Naive B cell (primary cell): Measurements from ENCODE around the gene TNFRSF19. TPM values are rescaled to one million over a fixed set of nuclear protein-coding genes. Genes with fewer than 3 reads are reported as not detected.
A peak's percentile ranks its signal among the peaks of the same experiment; 100 is the strongest.

Experiments
- ATAC-seq, 2 donors: fragments of 150-1000 bp; cut with Tn5 transposase; 2 replicates each; pipeline ENCODE4 v1.10.0; 2021; ENCODE audit warnings: low read depth in 2 of 2, mild to moderate bottlenecking in 2 of 2, moderate library complexity in 2 of 2
- DNase-seq: peaks from one replicate; pipeline ENCODE4 v3.0.0; 2022
- H3K27ac Mint-ChIP-seq, 6 donors: one replicate each; pipeline ENCODE4 v1.8.0; 2020 to 2022; ENCODE audit warnings: mild to moderate bottlenecking in 6 of 6, mixed read lengths in 6 of 6, moderate library complexity in 5 of 6, inconsistent platforms in 2 of 6
- H3K27me3 Mint-ChIP-seq, 3 donors: one replicate each; pipeline ENCODE4 v1.8.0; 2021 to 2022; ENCODE audit warnings: mixed read lengths in 3 of 3, mild to moderate bottlenecking in 1 of 3
- H3K36me3 Mint-ChIP-seq, 2 donors: one replicate each; pipeline ENCODE4 v1.8.0; 2020 to 2022; ENCODE audit warnings: mixed read lengths in 2 of 2, inconsistent platforms in 1 of 2, mild to moderate bottlenecking in 1 of 2
- H3K4me1 Mint-ChIP-seq, 3 donors: one replicate each; pipeline ENCODE4 v1.8.0; 2020 to 2022; ENCODE audit warnings: mixed read lengths in 3 of 3, inconsistent platforms in 1 of 3, mild to moderate bottlenecking in 1 of 3, moderate library complexity in 1 of 3
- H3K4me3 Mint-ChIP-seq, 8 donors: one replicate each; pipeline ENCODE4 v1.8.0; 2020 to 2022; ENCODE audit warnings: mild to moderate bottlenecking in 8 of 8, mixed read lengths in 8 of 8, moderate library complexity in 8 of 8, inconsistent platforms in 2 of 8
- H3K9me3 Mint-ChIP-seq, 7 donors: one replicate each; pipeline ENCODE4 v1.8.0; 2020 to 2022; ENCODE audit warnings: mixed read lengths in 7 of 7, mild to moderate bottlenecking in 5 of 7, inconsistent platforms in 2 of 7, moderate library complexity in 1 of 7
- polyA plus RNA-seq, 6 donors: library from polyadenylated mRNA; unstranded; fragments of 300-500 nt; fragmentation: Illumina TruSeq; gene quantifications; one replicate each; pipeline ENCODE4 v1.2.3, GENCODE V29; 2021; ENCODE audit warnings: low read depth in 6 of 6

Gene TNFRSF19
- polyA plus RNA-seq, 6 donors from 2014 or later, result 0.54 to 1.9 (median 1.3) TPM; not detected in 2

GRCh38 chr13:23644126-23644419 is 73.9 kb downstream of the TNFRSF19 start:
- peak overlapping the region in 1 of 6 donors; percentile 73 for H3K27ac Mint-ChIP-seq
- H3K9me3 Mint-ChIP-seq, result peaks cover 0 to 4% (median 0%) of the 10 kb centered on the region in 7 donors
- ATAC-seq, result no peak

GRCh38 chr13:23644527-23645138 is 74.4 kb downstream of the TNFRSF19 start:
- DNase-seq (no peak), ATAC-seq (no peak)
- Mint-ChIP-seq H3K4me1 (no peaks in the 10 kb centered on the region), H3K4me3 (no peak overlapping the region), H3K9me3 (peaks cover 0 to 4% (median 0%) of the 10 kb centered on the region in 7 donors), H3K36me3 (no peaks in the 10 kb centered on the region), H3K27me3 (peaks cover 6 to 31% (median 25%) of the 10 kb centered on the region in 3 donors), H3K27ac (peak overlapping the region in 1 of 6 donors; percentile 73)

More at GRCh38 chr13:23644126-23644419, 73.9 kb downstream of the TNFRSF19 start:
- Mint-ChIP-seq H3K4me3 (no peak overlapping the region), H3K36me3 (no peaks in the 10 kb centered on the region), H3K4me1 (no peaks in the 10 kb centered on the region), H3K27me3 (peaks cover 6 to 26% (median 20%) of the 10 kb centered on the region in 3 donors)
- DNase-seq, result no peak

- no peaks in the 10 kb centered on the region for H3K36me3 Mint-ChIP-seq
- H3K27me3 Mint-ChIP-seq, result peaks cover 10 to 42% (median 37%) of the 10 kb centered on the region in 3 donors
- no peak for DNase-seq
- peak overlapping the region in 3 of 6 donors; percentile 3 to 47 (median 43) for H3K27ac Mint-ChIP-seq
- ATAC-seq, result no peak
- H3K4me3 Mint-ChIP-seq, result no peak overlapping the region
- H3K4me1 Mint-ChIP-seq, result no peaks in the 10 kb centered on the region
- H3K9me3 Mint-ChIP-seq, result peaks cover 0 to 4% (median 2%) of the 10 kb centered on the region in 7 donors
These were observed 75.6 kb downstream of the TNFRSF19 start for GRCh38 chr13:23645851-23646250.

GRCh38 chr13:23651439-23651838 is 81.2 kb downstream of the TNFRSF19 start:
- Mint-ChIP-seq H3K27me3 (peaks cover 17 to 47% (median 40%) of the 10 kb centered on the region in 3 donors), H3K27ac (no peak overlapping the region), H3K4me1 (no peaks in the 10 kb centered on the region), H3K9me3 (peaks cover 0 to 4% (median 2%) of the 10 kb centered on the region in 7 donors), H3K36me3 (no peaks in the 10 kb centered on the region), H3K4me3 (no peak overlapping the region)
- ATAC-seq, result no peak
- DNase-seq, result no peak

GRCh38 chr13:23651887-23652286 is 81.7 kb downstream of the TNFRSF19 start:
- Mint-ChIP-seq H3K27ac (no peak overlapping the region), H3K4me3 (no peak overlapping the region), H3K9me3 (peaks cover 0 to 3% (median 2%) of the 10 kb centered on the region in 7 donors), H3K27me3 (peaks cover 17 to 47% (median 40%) of the 10 kb centered on the region in 3 donors), H3K36me3 (no peaks in the 10 kb centered on the region), H3K4me1 (peaks cover 0 to 4% (median 0%) of the 10 kb centered on the region in 3 donors)
- no peak for ATAC-seq
- DNase-seq, result no peak

- Mint-ChIP-seq H3K4me1 (peaks cover 0 to 10% (median 3%) of the 10 kb centered on the region in 3 donors), H3K9me3 (peaks cover 0 to 2% (median 0%) of the 10 kb centered on the region in 7 donors), H3K27me3 (peaks cover 17 to 40% (median 40%) of the 10 kb centered on the region in 3 donors), H3K27ac (peak overlapping the region in 1 of 6 donors; percentile 7), H3K4me3 (no peak overlapping the region), H3K36me3 (no peaks in the 10 kb centered on the region)
- no peak for ATAC-seq
- DNase-seq, result no peak
These were observed 82.9 kb downstream of the TNFRSF19 start for GRCh38 chr13:23652909-23653726.

- H3K27ac Mint-ChIP-seq, result no peak overlapping the region
- H3K9me3 Mint-ChIP-seq, result peaks cover 0 to 2% (median 0%) of the 10 kb centered on the region in 7 donors
- H3K4me3 Mint-ChIP-seq, result no peak overlapping the region
- DNase-seq (no peak), ATAC-seq (no peak)
- peaks cover 0 to 10% (median 3%) of the 10 kb centered on the region in 3 donors for H3K4me1 Mint-ChIP-seq
- H3K27me3 Mint-ChIP-seq, result peaks cover 11 to 28% (median 27%) of the 10 kb centered on the region in 3 donors
- no peaks in the 10 kb centered on the region for H3K36me3 Mint-ChIP-seq
These were observed 84.2 kb downstream of the TNFRSF19 start for GRCh38 chr13:23654111-23655110.

- Mint-ChIP-seq H3K36me3 (no peaks in the 10 kb centered on the region), H3K27me3 (peaks cover 8 to 23% (median 18%) of the 10 kb centered on the region in 3 donors), H3K27ac (no peak overlapping the region), H3K9me3 (peaks cover 0 to 2% (median 0%) of the 10 kb centered on the region in 7 donors), H3K4me3 (no peak overlapping the region), H3K4me1 (peaks cover 0 to 10% (median 3%) of the 10 kb centered on the region in 3 donors)
- no peak for DNase-seq
- no peak for ATAC-seq
These were observed 85.1 kb downstream of the TNFRSF19 start for GRCh38 chr13:23655321-23655720.

- Mint-ChIP-seq H3K27me3 (peaks cover 7 to 21% (median 13%) of the 10 kb centered on the region in 3 donors), H3K9me3 (peaks cover 0 to 8% (median 6%) of the 10 kb centered on the region in 7 donors), H3K27ac (no peak overlapping the region), H3K4me3 (peak overlapping the region in 1 of 8 donors; percentile 4), H3K36me3 (no peaks in the 10 kb centered on the region), H3K4me1 (peaks cover 0 to 10% (median 3%) of the 10 kb centered on the region in 3 donors)
- ATAC-seq (no peak), DNase-seq (no peak)
These were observed 86.6 kb downstream of the TNFRSF19 start for GRCh38 chr13:23656637-23657371.

- Mint-ChIP-seq H3K27me3 (peaks cover 0 to 15% (median 9%) of the 10 kb centered on the region in 3 donors), H3K4me1 (peaks cover 0 to 10% (median 3%) of the 10 kb centered on the region in 3 donors), H3K4me3 (no peak overlapping the region), H3K27ac (no peak overlapping the region), H3K9me3 (peaks cover 0 to 13% (median 6%) of the 10 kb centered on the region in 7 donors), H3K36me3 (no peaks in the 10 kb centered on the region)
- DNase-seq (no peak), ATAC-seq (no peak)
These were observed 88.8 kb downstream of the TNFRSF19 start for GRCh38 chr13:23658929-23659541.

- Mint-ChIP-seq H3K27me3 (peaks cover 0 to 21% (median 16%) of the 10 kb centered on the region in 3 donors), H3K9me3 (peaks cover 0 to 13% (median 6%) of the 10 kb centered on the region in 7 donors), H3K36me3 (no peaks in the 10 kb centered on the region), H3K4me1 (peaks cover 0 to 10% (median 3%) of the 10 kb centered on the region in 3 donors), H3K27ac (no peak overlapping the region), H3K4me3 (no peak overlapping the region)
- ATAC-seq, result no peak
- no peak for DNase-seq
These were observed 90.0 kb downstream of the TNFRSF19 start for GRCh38 chr13:23660249-23660648.

GRCh38 chr13:23666582-23666981 is 96.4 kb downstream of the TNFRSF19 start:
- ATAC-seq (no peak), DNase-seq (no peak)
- no peaks in the 10 kb centered on the region for H3K4me1 Mint-ChIP-seq
- H3K27me3 Mint-ChIP-seq, result peaks cover 0 to 29% (median 16%) of the 10 kb centered on the region in 3 donors
- no peaks in the 10 kb centered on the region for H3K36me3 Mint-ChIP-seq
- H3K9me3 Mint-ChIP-seq, result peaks cover 0 to 8% (median under 1%) of the 10 kb centered on the region in 7 donors
- H3K4me3 Mint-ChIP-seq, result no peak overlapping the region
- H3K27ac Mint-ChIP-seq, result no peak overlapping the region
